Suppressor macrophage (primary cell): Measurements from ENCODE around the gene MAGI3.
A peak's percentile ranks its signal among the peaks of the same experiment; 100 is the strongest.

Experiments
- DNase-seq, 4 experiments: peaks; one replicate each; pipeline ENCODE4 v3.0.0-alpha.2; 2020 to 2022

The MAGI3 gene

GRCh38 chr1:113660088-113660487 is 269.8 kb downstream of the MAGI3 start:
- peak in 2 of 4 experiments; percentile 16 to 36 for DNase-seq

- no peak for DNase-seq
Observed at GRCh38 chr1:113662101-113662500, 271.8 kb downstream of the MAGI3 start.

GRCh38 chr1:113663165-113663951 is 273.0 kb downstream of the MAGI3 start:
- DNase-seq: peak; percentile 42 to 85 (median 71)

- DNase-seq: peak in 2 of 4 experiments; percentile 30 to 43
Observed at GRCh38 chr1:113665071-113665470, 274.8 kb downstream of the MAGI3 start.

- no peak for DNase-seq
Observed at GRCh38 chr1:113666126-113666525, 275.8 kb downstream of the MAGI3 start.

- no peak for DNase-seq
Observed at GRCh38 chr1:113669988-113670387, 279.7 kb downstream of the MAGI3 start.

- DNase-seq: no peak
Observed at GRCh38 chr1:113670650-113671049, 280.3 kb downstream of the MAGI3 start.

GRCh38 chr1:113672491-113672890 is 282.2 kb downstream of the MAGI3 start:
- no peak for DNase-seq

- no peak for DNase-seq
Observed at GRCh38 chr1:113674591-113674990, 284.3 kb downstream of the MAGI3 start.

GRCh38 chr1:113675302-113675701 is 285.0 kb downstream of the MAGI3 start:
- DNase-seq: no peak

GRCh38 chr1:113676524-113676923 is 286.2 kb downstream of the MAGI3 start:
- no peak for DNase-seq

- peak; percentile 10 to 68 (median 33) for DNase-seq
Observed at GRCh38 chr1:113677250-113678158, 287.2 kb downstream of the MAGI3 start.

GRCh38 chr1:113678159-113678469 is 287.8 kb downstream of the MAGI3 start:
- DNase-seq: no peak

GRCh38 chr1:113681596-113682337 is 291.5 kb downstream of the MAGI3 start:
- peak in 2 of 4 experiments; percentile 8 to 25 for DNase-seq

- DNase-seq: peak in 3 of 4 experiments; percentile 39 to 67 (median 61)
Observed at GRCh38 chr1:113683384-113684152, 293.3 kb downstream of the MAGI3 start.

GRCh38 chr1:113684153-113684541 is 293.8 kb downstream of the MAGI3 start:
- no peak for DNase-seq

- DNase-seq: no peak
Observed at GRCh38 chr1:113686891-113687618, 296.7 kb downstream of the MAGI3 start.

- no peak for DNase-seq
Observed at GRCh38 chr1:113691184-113691583, 300.9 kb downstream of the MAGI3 start.

GRCh38 chr1:113692342-113692741 is 302.0 kb downstream of the MAGI3 start:
- DNase-seq: no peak

- no peak for DNase-seq
Observed at GRCh38 chr1:113692824-113693431, 302.6 kb downstream of the MAGI3 start.

- no peak for DNase-seq
Observed at GRCh38 chr1:113694910-113695309, 304.6 kb downstream of the MAGI3 start.
